Measurements from ENCODE around the gene ZNF75A.

- TF ChIP-seq POLR2A (IDR thresholded peaks at IDR 0.05) (no peak), CTCF (IDR thresholded peaks at IDR 0.05) (no peak), POLR2AphosphoS5 (IDR thresholded peaks at IDR 0.05; ENCODE audit: insufficient read depth in 1 of 2, low read depth in 1 of 2) (no peak)
These were observed 42.8 kb upstream of the ZNF75A start for GRCh38 chr16:3262517-3262916.
